GM23338 (cell line): ENCODE results near the gene TOR2A. TPM values are rescaled to one million over a fixed set of nuclear protein-coding genes. Genes with fewer than 3 reads are reported as not detected.

Source experiments
- CREB1 ChIP-seq: fragments of 250-450 bp; sonication (Bioruptor Pico); IDR thresholded peaks from 2 replicates; pipeline ENCODE4 v1.5.0; 2020; ENCODE audit warnings: low read depth, mild to moderate bottlenecking, moderate library complexity
- CTCF ChIP-seq, 2 experiments: fragments of 200-600 bp in 1 of 2; sonication (generic) in 1 of 2; conservative IDR thresholded peaks; 2 replicates each; pipeline versions ENCODE4 v1.5.1 to v1.6.1; 2016 to 2017; ENCODE audit warnings: antibody characterized with exemption in 2 of 2, low read depth in 2 of 2, mild to moderate bottlenecking in 2 of 2, moderate library complexity in 1 of 2
- ZNF462 ChIP-seq: fragments of 250-450 bp; sonication (Bioruptor Pico); IDR thresholded peaks from 2 replicates; pipeline ENCODE4 v1.5.0; 2020; ENCODE audit warnings: mild to moderate bottlenecking, moderate library complexity
- polyA plus RNA-seq: library from polyadenylated mRNA; unstranded; fragments of >200 nt; fragmentation: Nextera tagmentation; extraction: Ambion mirVana; gene quantifications from 2 replicates; pipeline ENCODE4 v1.2.1, GENCODE V29; 2016
- total RNA-seq: library from RNA; depleted of rRNA; stranded (reverse); fragments of >200 nt; shearing (Covaris generic); gene quantifications from 2 replicates; pipeline ENCODE4 v1.2.3, GENCODE V29; 2014
- TF ChIP-seq, protein P1 (sequence below): IDR thresholded peaks from one replicate; pipeline ENCODE4 v1.6.1; 2018; ENCODE audit warnings: antibody characterized with exemption; ENCODE audit not compliant: unreplicated experiment

Gene TOR2A
- total and polyA plus RNA-seq, 2 experiments from 2014 or later, result 14.4 to 23.5 TPM

GRCh38 chr9:127749090-127749787, 14.1 kb upstream of the TOR2A start (continued):
- TF ChIP-seq ZNF462 (CRISPR knock-in tag) (no peak), CTCF (conservative IDR thresholded peaks at IDR 0.05; ENCODE audit: low read depth in 2 of 2) (no peak), CREB1 (no peak)
- TF ChIP-seq, protein P1, sequence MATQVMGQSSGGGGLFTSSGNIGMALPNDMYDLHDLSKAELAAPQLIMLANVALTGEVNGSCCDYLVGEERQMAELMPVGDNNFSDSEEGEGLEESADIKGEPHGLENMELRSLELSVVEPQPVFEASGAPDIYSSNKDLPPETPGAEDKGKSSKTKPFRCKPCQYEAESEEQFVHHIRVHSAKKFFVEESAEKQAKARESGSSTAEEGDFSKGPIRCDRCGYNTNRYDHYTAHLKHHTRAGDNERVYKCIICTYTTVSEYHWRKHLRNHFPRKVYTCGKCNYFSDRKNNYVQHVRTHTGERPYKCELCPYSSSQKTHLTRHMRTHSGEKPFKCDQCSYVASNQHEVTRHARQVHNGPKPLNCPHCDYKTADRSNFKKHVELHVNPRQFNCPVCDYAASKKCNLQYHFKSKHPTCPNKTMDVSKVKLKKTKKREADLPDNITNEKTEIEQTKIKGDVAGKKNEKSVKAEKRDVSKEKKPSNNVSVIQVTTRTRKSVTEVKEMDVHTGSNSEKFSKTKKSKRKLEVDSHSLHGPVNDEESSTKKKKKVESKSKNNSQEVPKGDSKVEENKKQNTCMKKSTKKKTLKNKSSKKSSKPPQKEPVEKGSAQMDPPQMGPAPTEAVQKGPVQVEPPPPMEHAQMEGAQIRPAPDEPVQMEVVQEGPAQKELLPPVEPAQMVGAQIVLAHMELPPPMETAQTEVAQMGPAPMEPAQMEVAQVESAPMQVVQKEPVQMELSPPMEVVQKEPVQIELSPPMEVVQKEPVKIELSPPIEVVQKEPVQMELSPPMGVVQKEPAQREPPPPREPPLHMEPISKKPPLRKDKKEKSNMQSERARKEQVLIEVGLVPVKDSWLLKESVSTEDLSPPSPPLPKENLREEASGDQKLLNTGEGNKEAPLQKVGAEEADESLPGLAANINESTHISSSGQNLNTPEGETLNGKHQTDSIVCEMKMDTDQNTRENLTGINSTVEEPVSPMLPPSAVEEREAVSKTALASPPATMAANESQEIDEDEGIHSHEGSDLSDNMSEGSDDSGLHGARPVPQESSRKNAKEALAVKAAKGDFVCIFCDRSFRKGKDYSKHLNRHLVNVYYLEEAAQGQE, result no peak
